Measurements from ENCODE around the gene MEGF8. TPM values are rescaled to one million over a fixed set of nuclear protein-coding genes. Genes with fewer than 3 reads are reported as not detected.

MEGF8 gene
- total and polyA plus RNA-seq, 3 experiments from 2014 or later, result 0.41 to 10.6 (median 10.2) TPM

DNA sequence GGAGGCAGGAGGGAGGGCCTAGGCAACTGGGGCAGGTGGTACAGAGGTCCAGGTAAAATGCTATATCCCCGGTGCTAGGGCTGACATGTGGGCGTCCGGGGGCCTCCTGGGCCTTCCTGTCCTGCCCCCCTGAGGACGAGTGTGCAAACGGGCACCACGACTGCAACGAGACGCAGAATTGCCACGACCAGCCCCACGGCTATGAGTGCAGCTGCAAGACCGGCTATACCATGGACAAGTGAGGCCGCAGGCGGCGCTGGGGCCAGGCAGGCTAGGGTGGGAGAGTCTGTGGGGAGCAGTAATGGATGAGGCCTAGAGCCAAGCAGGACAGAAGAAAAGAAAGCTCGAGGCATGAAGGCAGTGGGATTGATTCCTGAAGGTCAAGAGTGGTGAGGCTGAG, 43.3 kb downstream of the MEGF8 start:
- H3K27ac ChIP-seq (ENCODE audit: low read depth, low read length), result no peak overlapping the region
- no peak overlapping the region for H3K4me3 Mint-ChIP-seq
- no peaks in the 10 kb centered on the region for H3K27me3 ChIP-seq (ENCODE audit: insufficient read depth, low read length, poor library complexity, severe bottlenecking)
- no peaks in the 10 kb centered on the region for H3K36me3 ChIP-seq (ENCODE audit: insufficient read depth, low read length)
- H3K9me3 ChIP-seq (ENCODE audit: low read length), result no peaks in the 10 kb centered on the region
- ChIA-PET POLR2A (no interaction called here), CTCF (no interaction called here)
- no peaks in the 10 kb centered on the region for H3K4me1 ChIP-seq (ENCODE audit: insufficient read depth, low read length)
- no peaks in the 10 kb centered on the region for H3K27me3 Mint-ChIP-seq
- no peak overlapping the region for H3K27ac Mint-ChIP-seq
- H3K36me3 Mint-ChIP-seq, result peaks cover 3 to 11% (median 7%) of the 10 kb centered on the region in 3 donors
- no peaks in the 10 kb centered on the region for H3K9me3 Mint-ChIP-seq
- no peak for DNase-seq
- no peak overlapping the region for H3K4me3 ChIP-seq (ENCODE audit: low read length)
- H3K4me1 Mint-ChIP-seq, result no peaks in the 10 kb centered on the region

DNA sequence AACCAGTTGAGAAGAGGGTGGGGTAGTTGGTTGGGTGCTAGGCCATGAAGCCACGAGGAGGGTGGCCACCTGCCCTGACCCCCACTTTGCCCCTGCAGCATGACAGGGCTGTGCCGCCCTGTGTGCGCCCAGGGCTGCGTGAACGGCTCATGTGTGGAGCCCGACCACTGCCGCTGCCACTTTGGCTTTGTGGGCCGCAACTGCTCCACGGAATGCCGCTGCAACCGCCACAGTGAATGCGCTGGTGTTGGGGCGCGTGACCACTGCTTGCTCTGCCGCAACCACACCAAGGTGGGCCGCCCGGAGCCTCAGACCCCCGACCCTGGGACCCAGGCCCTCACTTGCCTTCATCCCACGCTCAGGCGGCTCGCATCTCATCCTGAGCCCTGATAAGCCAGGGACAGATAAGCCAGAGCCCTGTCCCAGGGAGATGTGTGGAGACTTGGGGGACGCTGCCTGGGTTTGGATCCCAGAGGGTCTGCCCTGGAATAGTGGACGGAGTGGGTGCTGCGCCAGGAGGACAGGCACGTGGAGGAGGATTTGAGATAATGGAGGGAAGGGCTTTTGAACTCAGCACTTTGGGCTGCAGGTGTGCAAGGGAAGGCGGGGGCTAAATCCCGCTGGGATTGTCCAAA, 44.1 kb downstream of the MEGF8 start:
- Mint-ChIP-seq H3K27ac (no peak overlapping the region), H3K4me1 (no peaks in the 10 kb centered on the region), H3K4me3 (no peak overlapping the region), H3K36me3 (peaks cover 0 to 9% (median 5%) of the 10 kb centered on the region in 3 donors), H3K9me3 (no peaks in the 10 kb centered on the region), H3K27me3 (no peaks in the 10 kb centered on the region)
- ChIA-PET POLR2A (no interaction called here), CTCF (no interaction called here)
- no peaks in the 10 kb centered on the region for H3K36me3 ChIP-seq (ENCODE audit: insufficient read depth, low read length)
- no peak for DNase-seq
- no peak overlapping the region for H3K4me3 ChIP-seq (ENCODE audit: low read length)
- no peaks in the 10 kb centered on the region for H3K27me3 ChIP-seq (ENCODE audit: insufficient read depth, low read length, poor library complexity, severe bottlenecking)
- no peaks in the 10 kb centered on the region for H3K4me1 ChIP-seq (ENCODE audit: insufficient read depth, low read length)
- no peaks in the 10 kb centered on the region for H3K9me3 ChIP-seq (ENCODE audit: low read length)
- no peak overlapping the region for H3K27ac ChIP-seq (ENCODE audit: low read depth, low read length)

DNA sequence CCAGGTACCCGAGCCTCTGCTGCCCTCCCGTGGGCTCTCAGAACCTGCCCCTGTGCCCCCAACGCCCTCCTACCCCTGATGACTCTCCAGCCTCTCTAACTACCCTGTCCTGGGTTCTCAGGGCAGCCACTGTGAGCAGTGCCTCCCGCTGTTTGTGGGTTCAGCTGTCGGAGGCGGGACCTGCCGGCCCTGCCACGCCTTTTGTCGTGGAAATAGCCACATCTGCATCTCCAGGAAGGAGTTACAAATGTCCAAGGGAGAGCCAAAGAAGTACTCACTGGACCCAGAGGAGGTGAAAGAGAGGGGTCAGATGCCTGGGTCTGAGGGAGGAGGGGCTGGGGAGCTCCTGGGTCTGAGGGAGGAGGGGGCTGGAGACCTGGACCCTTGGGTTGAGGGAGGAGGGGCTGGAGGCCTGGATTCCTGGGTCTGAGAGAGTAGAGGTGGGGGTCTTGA, 44.7 kb downstream of the MEGF8 start:
- CTCF ChIA-PET, result no interaction called here
- Histone ChIP-seq H3K27ac (ENCODE audit: low read depth, low read length) (no peak overlapping the region), H3K27me3 (ENCODE audit: insufficient read depth, low read length, poor library complexity, severe bottlenecking) (no peaks in the 10 kb centered on the region), H3K4me3 (ENCODE audit: low read length) (no peak overlapping the region), H3K9me3 (ENCODE audit: low read length) (no peaks in the 10 kb centered on the region), H3K36me3 (ENCODE audit: insufficient read depth, low read length) (no peaks in the 10 kb centered on the region), H3K4me1 (ENCODE audit: insufficient read depth, low read length) (no peaks in the 10 kb centered on the region)
- POLR2A ChIA-PET, result no interaction called here
- H3K27ac Mint-ChIP-seq, result peak overlapping the region in 1 of 8 donors; percentile 90
- H3K36me3 Mint-ChIP-seq, result peaks cover 0 to 11% (median 8%) of the 10 kb centered on the region in 3 donors
- H3K27me3 Mint-ChIP-seq, result no peaks in the 10 kb centered on the region
- no peaks in the 10 kb centered on the region for H3K9me3 Mint-ChIP-seq
- no peak for DNase-seq
- H3K4me3 Mint-ChIP-seq, result no peak overlapping the region
- H3K4me1 Mint-ChIP-seq, result no peaks in the 10 kb centered on the region

DNA sequence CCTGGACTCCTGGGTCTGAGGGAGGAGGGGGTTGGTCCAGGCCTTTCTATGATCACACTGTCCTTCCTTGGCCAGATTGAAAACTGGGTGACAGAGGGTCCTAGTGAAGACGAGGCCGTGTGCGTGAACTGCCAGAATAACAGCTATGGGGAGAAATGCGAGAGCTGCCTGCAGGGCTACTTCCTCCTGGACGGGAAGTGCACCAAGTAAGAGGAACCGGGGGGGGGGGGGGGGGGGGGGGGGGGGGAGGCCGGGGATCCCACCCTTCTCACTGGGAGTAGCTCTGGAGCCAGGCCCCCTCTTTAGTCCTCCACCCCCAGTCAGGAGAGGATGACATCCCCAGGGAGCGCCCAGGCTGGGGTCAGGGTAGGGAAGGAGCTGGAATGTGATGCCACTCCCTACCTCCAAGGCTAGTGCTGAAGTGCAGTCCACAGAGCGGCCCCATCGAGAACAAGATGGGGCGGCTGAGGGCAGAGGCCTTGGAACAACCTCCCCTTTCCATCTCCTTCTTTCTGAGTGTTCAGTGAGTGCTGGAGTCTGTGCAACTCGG, 45.3 kb downstream of the MEGF8 start:
- no peaks in the 10 kb centered on the region for H3K36me3 ChIP-seq (ENCODE audit: insufficient read depth, low read length)
- POLR2A ChIA-PET, result no interaction called here
- no peak for DNase-seq
- H3K9me3 ChIP-seq (ENCODE audit: low read length), result no peaks in the 10 kb centered on the region
- H3K27ac ChIP-seq (ENCODE audit: low read depth, low read length), result no peak overlapping the region
- Mint-ChIP-seq H3K9me3 (no peaks in the 10 kb centered on the region), H3K27me3 (no peaks in the 10 kb centered on the region), H3K4me1 (no peaks in the 10 kb centered on the region), H3K27ac (no peak overlapping the region), H3K36me3 (peaks cover 0 to 16% (median 8%) of the 10 kb centered on the region in 3 donors), H3K4me3 (no peak overlapping the region)
- H3K4me1 ChIP-seq (ENCODE audit: insufficient read depth, low read length), result no peaks in the 10 kb centered on the region
- H3K4me3 ChIP-seq (ENCODE audit: low read length), result no peak overlapping the region
- no peaks in the 10 kb centered on the region for H3K27me3 ChIP-seq (ENCODE audit: insufficient read depth, low read length, poor library complexity, severe bottlenecking)
- CTCF ChIA-PET, result no interaction called here

DNA sequence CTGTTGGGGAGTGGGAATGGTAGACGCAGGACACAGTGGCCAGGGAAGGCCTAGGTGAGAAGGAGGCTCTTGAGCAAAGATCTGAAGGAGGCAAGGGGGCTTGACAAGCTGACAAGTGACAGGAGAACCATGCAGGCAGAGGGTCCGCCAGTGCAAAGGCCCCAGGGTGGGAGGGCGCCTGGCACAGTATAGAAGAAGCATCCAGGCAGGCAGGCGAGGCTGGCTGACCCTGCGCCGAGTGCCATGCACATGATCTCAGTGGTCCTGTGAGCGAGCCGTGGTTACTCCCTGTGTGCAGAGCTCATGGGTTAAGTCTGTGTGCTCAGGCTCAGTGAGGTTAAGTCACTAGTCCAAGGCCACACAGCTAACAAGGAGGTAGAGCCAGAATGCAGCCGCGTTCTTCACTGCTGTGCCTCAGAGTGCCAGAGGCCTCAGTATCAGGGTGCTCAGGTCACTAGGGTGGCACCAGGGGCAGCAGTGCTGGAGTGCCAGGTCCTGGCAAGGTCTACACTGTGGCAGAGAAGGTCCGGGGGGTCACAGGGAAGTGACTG, 49.5 kb downstream of the MEGF8 start:
- H3K4me3 Mint-ChIP-seq, result no peak overlapping the region
- ChIA-PET POLR2A (no interaction called here), CTCF (no interaction called here)
- H3K27me3 Mint-ChIP-seq, result no peaks in the 10 kb centered on the region
- no peaks in the 10 kb centered on the region for H3K9me3 ChIP-seq (ENCODE audit: low read length)
- no peak for DNase-seq
- no peak overlapping the region for H3K4me3 ChIP-seq (ENCODE audit: low read length)
- H3K4me1 ChIP-seq (ENCODE audit: insufficient read depth, low read length), result no peaks in the 10 kb centered on the region
- peaks cover 0 to 14% (median 6%) of the 10 kb centered on the region in 3 donors for H3K36me3 Mint-ChIP-seq
- H3K27me3 ChIP-seq (ENCODE audit: insufficient read depth, low read length, poor library complexity, severe bottlenecking), result no peaks in the 10 kb centered on the region
- no peaks in the 10 kb centered on the region for H3K36me3 ChIP-seq (ENCODE audit: insufficient read depth, low read length)
- no peak overlapping the region for H3K27ac ChIP-seq (ENCODE audit: low read depth, low read length)
- peaks cover 0 to 2% (median 0%) of the 10 kb centered on the region in 3 donors for H3K4me1 Mint-ChIP-seq
- no peak overlapping the region for H3K27ac Mint-ChIP-seq
- H3K9me3 Mint-ChIP-seq, result no peaks in the 10 kb centered on the region

- CTCF ChIA-PET, result no interaction called here
- no peaks in the 10 kb centered on the region for H3K36me3 ChIP-seq (ENCODE audit: insufficient read depth, low read length)
- no peaks in the 10 kb centered on the region for H3K27me3 ChIP-seq (ENCODE audit: insufficient read depth, low read length, poor library complexity, severe bottlenecking)
- Mint-ChIP-seq H3K27ac (no peak overlapping the region), H3K9me3 (no peaks in the 10 kb centered on the region), H3K4me1 (peaks cover 0 to 2% (median 0%) of the 10 kb centered on the region in 3 donors), H3K27me3 (peaks cover 2 to 6% of the 10 kb centered on the region in 2 donors), H3K4me3 (no peak overlapping the region), H3K36me3 (peaks cover 0 to 14% (median 6%) of the 10 kb centered on the region in 3 donors)
- H3K9me3 ChIP-seq (ENCODE audit: low read length), result no peaks in the 10 kb centered on the region
- DNase-seq, result no peak
- POLR2A ChIA-PET, result no interaction called here
- H3K4me3 ChIP-seq (ENCODE audit: low read length), result no peak overlapping the region
- no peak overlapping the region for H3K27ac ChIP-seq (ENCODE audit: low read depth, low read length)
- H3K4me1 ChIP-seq (ENCODE audit: insufficient read depth, low read length), result no peaks in the 10 kb centered on the region
Measured at GRCh38 chr19:42375415-42376176, 50.2 kb downstream of the MEGF8 start.

- H3K9me3 Mint-ChIP-seq, result no peaks in the 10 kb centered on the region
- peak overlapping the region in 1 of 8 donors; percentile 72 for H3K27ac Mint-ChIP-seq
- peaks cover 2 to 9% of the 10 kb centered on the region in 2 donors for H3K27me3 Mint-ChIP-seq
- no peak overlapping the region for H3K4me3 Mint-ChIP-seq
- Histone ChIP-seq H3K9me3 (ENCODE audit: low read length) (no peaks in the 10 kb centered on the region), H3K36me3 (ENCODE audit: insufficient read depth, low read length) (no peaks in the 10 kb centered on the region), H3K27ac (ENCODE audit: low read depth, low read length) (no peak overlapping the region), H3K4me3 (ENCODE audit: low read length) (no peak overlapping the region), H3K27me3 (ENCODE audit: insufficient read depth, low read length, poor library complexity, severe bottlenecking) (no peaks in the 10 kb centered on the region), H3K4me1 (ENCODE audit: insufficient read depth, low read length) (no peaks in the 10 kb centered on the region)
- DNase-seq, result no peak
- POLR2A ChIA-PET, result no interaction called here
- peaks cover 0 to 2% (median 0%) of the 10 kb centered on the region in 3 donors for H3K4me1 Mint-ChIP-seq
- peaks cover 0 to 14% (median 6%) of the 10 kb centered on the region in 3 donors for H3K36me3 Mint-ChIP-seq
- CTCF ChIA-PET, result no interaction called here
Measured at GRCh38 chr19:42376177-42376555, 50.7 kb downstream of the MEGF8 start.
